Tibial nerve (tissue), 4 donors: Measurements from ENCODE around the gene WFIKKN2. TPM values are rescaled to one million over a fixed set of nuclear protein-coding genes. Genes with fewer than 3 reads are reported as not detected.
A peak's percentile ranks its signal among the peaks of the same experiment; 100 is the strongest.

Experiments used
- DNase-seq, 2 donors: peaks; one replicate each; pipeline ENCODE4 v3.0.0-alpha.2; 2019; ENCODE audit warnings: low spot score in 2 of 2
- H3K27ac ChIP-seq, 4 donors: fragments of 200-600 bp; sonication (generic) in 3 of 4; one replicate each; pipeline ENCODE4 v1.5.1; 2017 to 2019; ENCODE audit warnings: mild to moderate bottlenecking in 1 of 4
- H3K27me3 ChIP-seq, 2 donors: fragments of 200-600 bp; sonication (generic) in 1 of 2; one replicate each; pipeline versions ENCODE4 v1.5.1 to v1.6.0; 2017 to 2019
- H3K36me3 ChIP-seq, 3 donors: fragments of 200-600 bp; sonication (generic); one replicate each; pipeline ENCODE4 v1.5.1; 2018 to 2019
- H3K4me1 ChIP-seq, 4 donors: fragments of 200-600 bp; sonication (generic) in 3 of 4; one replicate each; pipeline ENCODE4 v1.5.1; 2017 to 2019
- H3K4me3 ChIP-seq, 4 donors: fragments of 200-600 bp; sonication (generic) in 3 of 4; one replicate each; pipeline ENCODE4 v1.5.1; 2017 to 2019; ENCODE audit warnings: mild to moderate bottlenecking in 1 of 4, moderate library complexity in 1 of 4
- H3K9me3 ChIP-seq, 4 donors: fragments of 200-600 bp; sonication (generic) in 3 of 4; one replicate each; pipeline ENCODE4 v1.5.1; 2017 to 2019
- CTCF ChIP-seq, 5 experiments: fragments of 200-600 bp in 3 of 5; fragments of 450-650 bp in 2 of 5; sonication (generic) in 3 of 5; IDR thresholded peaks; one replicate each; pipeline ENCODE4 v1.5.1; 2016 to 2019; ENCODE audit warnings: antibody characterized with exemption in 5 of 5, mild to moderate bottlenecking in 3 of 5, moderate library complexity in 2 of 5
- EP300 ChIP-seq, 2 donors: sonication (generic); formaldehyde crosslinking; IDR thresholded peaks; one replicate each; pipeline ENCODE4 v1.6.1; 2017; ENCODE audit warnings: antibody characterized with exemption in 2 of 2, mild to moderate bottlenecking in 1 of 2
- POLR2A ChIP-seq, 2 donors: fragments of 450-650 bp; IDR thresholded peaks; one replicate each; pipeline ENCODE4 v1.6.1; 2017; ENCODE audit warnings: antibody characterized with exemption in 2 of 2, mild to moderate bottlenecking in 2 of 2, moderate library complexity in 2 of 2
- WGBS, 2 donors: methylation state at CpG; one replicate each; pipeline ENCODE4 v1.1.5; 2018; 5-methylcytosine and 5-hydroxymethylcytosine counted together
- total RNA-seq, 4 donors: library from RNA; depleted of rRNA; stranded (reverse); fragments of >200 nt; gene quantifications; one replicate each; pipeline ENCODE4 v1.1.0, GENCODE V29; 2016

The WFIKKN2 gene
- total RNA-seq, 4 donors from 2014 or later, result 1.0 to 2.2 (median 1.2) TPM; not detected in 1

- Histone ChIP-seq H3K9me3 (no peaks in the 10 kb centered on the region), H3K27me3 (no peaks in the 10 kb centered on the region), H3K4me3 (no peak overlapping the region), H3K4me1 (peaks cover 0 to 51% (median 7%) of the 10 kb centered on the region in 4 donors), H3K27ac (peak overlapping the region in 1 of 4 donors; percentile 77), H3K36me3 (no peaks in the 10 kb centered on the region)
- WGBS, 2 donors, result 88 to 89% methylated on average over 36 to 37 of the region's 38 CpGs
- TF ChIP-seq CTCF (IDR thresholded peaks at IDR 0.05) (no peak), EP300 (IDR thresholded peaks at IDR 0.05) (no peak), POLR2A (IDR thresholded peaks at IDR 0.05) (no peak)
- DNase-seq, result no peak
Measured at GRCh38 chr17:50833510-50834428, 1.6 kb upstream of the WFIKKN2 start.

DNA sequence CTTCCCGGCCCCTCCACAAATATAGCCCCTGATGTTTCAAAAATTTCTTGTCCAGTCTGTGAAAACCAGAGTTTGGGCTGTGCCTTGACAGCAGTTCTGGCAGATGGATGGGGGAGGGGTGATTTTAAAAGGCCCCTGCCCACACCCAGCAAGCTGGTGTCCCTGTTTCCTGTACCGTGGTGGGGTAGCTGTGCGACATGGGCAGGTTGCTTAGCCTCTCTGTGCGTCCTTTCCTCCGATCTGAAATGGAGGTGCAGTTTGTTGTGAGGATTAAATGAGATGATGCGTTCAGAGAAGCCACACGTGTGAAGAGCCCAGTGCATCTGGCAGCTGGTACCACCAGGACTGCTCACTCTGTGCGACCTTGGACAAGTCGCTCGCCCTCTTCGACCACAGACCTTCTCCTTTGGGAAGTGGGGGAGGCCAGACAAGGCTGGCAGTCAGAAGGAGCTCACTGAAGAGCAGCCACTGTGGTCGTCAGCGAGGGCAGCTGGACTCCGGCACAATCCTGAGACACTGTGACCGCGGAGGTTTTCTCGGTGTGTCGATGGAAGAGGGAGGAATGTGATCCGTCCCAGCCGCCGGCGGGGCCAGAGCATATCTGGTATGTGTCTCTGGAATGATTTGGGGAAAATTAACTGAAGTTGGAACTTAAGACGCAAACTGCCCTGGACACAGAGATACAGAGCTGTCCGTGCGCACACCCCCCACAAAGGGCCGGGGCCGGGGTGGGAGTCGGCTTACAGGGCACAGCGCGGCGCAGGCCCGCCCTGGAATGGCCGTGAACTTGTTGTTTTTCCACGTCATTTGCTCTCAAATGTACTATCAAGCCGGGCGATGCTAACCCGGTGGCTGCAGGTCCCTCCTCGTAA, 721 bp upstream of the WFIKKN2 start:
- Histone ChIP-seq H3K27me3 (no peaks in the 10 kb centered on the region), H3K36me3 (no peaks in the 10 kb centered on the region), H3K9me3 (no peaks in the 10 kb centered on the region), H3K27ac (peak overlapping the region in 3 of 4 donors; percentile 0 to 77 (median 6)), H3K4me3 (peak overlapping the region in 3 of 4 donors; percentile 24 to 42 (median 30)), H3K4me1 (peaks cover 0 to 51% (median 7%) of the 10 kb centered on the region in 4 donors)
- 28 to 42% methylated on average over 37 to 38 of the region's 38 CpGs for WGBS, 2 donors
- no peak for DNase-seq
- TF ChIP-seq EP300 (IDR thresholded peaks at IDR 0.05), result no peak
- no peak for TF ChIP-seq POLR2A (IDR thresholded peaks at IDR 0.05)
- TF ChIP-seq CTCF (IDR thresholded peaks at IDR 0.05), result no peak

GRCh38 chr17:50836826-50837225, 1.4 kb downstream of the WFIKKN2 start:
- Histone ChIP-seq H3K4me1 (peaks cover 0 to 39% (median 7%) of the 10 kb centered on the region in 4 donors), H3K9me3 (no peaks in the 10 kb centered on the region), H3K4me3 (no peak overlapping the region), H3K36me3 (no peaks in the 10 kb centered on the region), H3K27ac (peak overlapping the region in 3 of 4 donors; percentile 58 to 88 (median 87)), H3K27me3 (no peaks in the 10 kb centered on the region)
- TF ChIP-seq POLR2A (IDR thresholded peaks at IDR 0.05) (no peak), CTCF (IDR thresholded peaks at IDR 0.05) (no peak), EP300 (IDR thresholded peaks at IDR 0.05) (no peak)
- no peak for DNase-seq
- 85 to 89% methylated on average over 6 to 11 of the region's 11 CpGs for WGBS, 2 donors

DNA sequence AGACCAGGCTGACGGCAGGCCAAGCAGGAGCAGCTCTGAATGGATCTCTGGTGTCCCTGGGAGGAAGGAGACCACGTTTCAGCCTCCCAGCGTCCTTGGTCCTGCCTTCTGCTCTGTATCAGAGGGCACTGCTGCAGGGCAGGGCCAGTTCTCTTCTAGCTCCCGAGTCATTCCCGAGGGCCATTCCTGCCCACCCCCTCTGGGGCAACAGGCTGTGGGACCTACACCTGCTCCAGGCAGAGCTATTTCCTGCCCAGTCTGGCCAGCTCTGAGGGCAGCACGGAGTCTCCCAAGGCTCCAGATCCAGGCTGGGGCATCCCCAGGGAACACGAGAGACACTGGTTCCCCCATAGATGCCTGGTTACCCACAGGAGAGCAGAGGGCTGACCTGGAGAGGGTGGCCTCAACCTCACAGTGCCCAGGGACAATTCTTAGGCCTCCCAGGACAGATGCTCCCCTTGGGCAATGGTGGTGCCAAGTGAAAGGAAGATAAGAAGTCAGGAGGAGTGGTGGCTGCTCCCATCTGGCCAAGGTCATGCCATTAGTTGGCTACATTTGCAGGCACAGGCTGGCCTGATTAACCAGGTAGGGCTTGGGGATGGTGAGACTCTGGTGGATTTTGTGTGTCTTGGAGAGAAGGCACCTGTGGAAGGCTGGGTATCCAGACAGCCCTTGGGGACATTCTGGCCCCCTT, 2.0 kb downstream of the WFIKKN2 start:
- WGBS, 2 donors, result 75 to 94% methylated on average over 6 to 7 of the region's 7 CpGs
- TF ChIP-seq POLR2A (IDR thresholded peaks at IDR 0.05), result no peak
- no peak for TF ChIP-seq CTCF (IDR thresholded peaks at IDR 0.05)
- no peak for TF ChIP-seq EP300 (IDR thresholded peaks at IDR 0.05)
- H3K9me3 ChIP-seq, result no peaks in the 10 kb centered on the region
- H3K27me3 ChIP-seq, result no peaks in the 10 kb centered on the region
- H3K36me3 ChIP-seq, result no peaks in the 10 kb centered on the region
- no peak overlapping the region for H3K4me3 ChIP-seq
- peak overlapping the region; percentile 58 to 88 (median 80) for H3K27ac ChIP-seq
- DNase-seq, result no peak
- H3K4me1 ChIP-seq, result peaks cover 0 to 45% (median 7%) of the 10 kb centered on the region in 4 donors
